HL-60 (cell line): ENCODE results near the gene NUTM2F.
"Not testable (repeated sequence)": the region's sequence is repeated elsewhere in the genome, so short reads cannot be mapped to it uniquely, and the experiment has no call there.

ENCODE experiments used
- CTCF ChIP-seq: IDR thresholded peaks from one replicate; pipeline ENCODE4 v1.5.1; 2011; ENCODE audit warnings: low read length, control low read depth, inconsistent platforms; ENCODE audit not compliant: insufficient read depth
- POLR2AphosphoS5 ChIP-seq: IDR thresholded peaks from 2 replicates; pipeline ENCODE4 v1.6.1; 2012; ENCODE audit warnings: low read depth
- REST ChIP-seq: IDR thresholded peaks from 2 replicates; pipeline ENCODE4 v1.6.1; 2012; ENCODE audit warnings: low read depth; ENCODE audit not compliant: insufficient replicate concordance

GRCh38 chr9:94315034-94315984 is 13.1 kb downstream of the NUTM2F start:
- not testable (repeated sequence) for TF ChIP-seq REST, CTCF, POLR2AphosphoS5
